HepG2 (cell line): ENCODE data around the gene DCTN3. TPM values are rescaled to one million over a fixed set of nuclear protein-coding genes. Genes with fewer than 3 reads are reported as not detected.

Source experiments
- ATAC-seq: fragments of 200-7000 bp; cut with Tn5 transposase; 3 replicates; pipeline ENCODE4 v1.9.1; 2020; ENCODE audit warnings: mild to moderate bottlenecking, moderate library complexity
- BruUV-seq: library from RNA; stranded (reverse); fragments of 400-500 nt; replicated peaks from 2 replicates; lab custom pipeline; 2021; lab: Mats Ljungman, UMichigan
- CTCF ChIA-PET: fragments of 300-600 bp; formaldehyde crosslinking; extraction: SDS; loops from one replicate; lab custom pipeline; 2021; ENCODE audit warnings: low total read pairs, inconsistent platforms, low intra/inter-chr PET ratio; lab: Yijun Ruan, JAX
- POLR2A ChIA-PET: fragments of 350-600 bp; sonication (Branson Sonifier 250); formaldehyde crosslinking; loops from one replicate; lab custom pipeline; 2020; ENCODE audit warnings: antibody characterized with exemption, inconsistent platforms; lab: Yijun Ruan, JAX
- DNase-seq: peaks from one replicate; pipeline ENCODE4 v3.0.0-alpha.2; 2015; ENCODE audit warnings: low spot score
- FAIRE-seq: peaks from 3 replicates; lab custom pipeline; 2011; peaks lifted over from hg19 to GRCh38; lab: Jason Lieb, UNC
- H2AFZ ChIP-seq: one replicate; pipeline ENCODE4 v1.6.1; 2011; ENCODE audit warnings: low read length, inconsistent platforms
- H3K27ac ChIP-seq: fragments of 300-600 bp; 3 replicates; pipeline ENCODE4 v1.8.0; 2011; ENCODE audit warnings: mixed run types, mild to moderate bottlenecking, mixed read lengths, low read length, inconsistent platforms; ENCODE audit not compliant: insufficient read depth; ENCODE audit errors: extremely low read length
- H3K27me3 ChIP-seq, 2 experiments: fragments of 200-600 bp in 1 of 2; 2 replicates in 1 of 2; 3 replicates in 1 of 2; pipeline versions ENCODE4 v1.6.0 to v1.8.0; 2011; ENCODE audit warnings: low read length in 2 of 2, mild to moderate bottlenecking in 2 of 2, moderate library complexity in 2 of 2, inconsistent platforms in 1 of 2; ENCODE audit not compliant: insufficient read depth in 2 of 2, control insufficient read depth in 1 of 2
- H3K36me3 ChIP-seq, 2 experiments: fragments of 200-600 bp in 1 of 2; replicated peaks in 1 of 2; 2 replicates in 1 of 2; 3 replicates in 1 of 2; pipeline versions ENCODE4 v1.5.1 to v1.8.0; 2011; ENCODE audit warnings: low read length in 2 of 2, inconsistent platforms in 1 of 2; ENCODE audit not compliant: insufficient read depth in 2 of 2, control insufficient read depth in 1 of 2
- H3K4me1 ChIP-seq: 2 replicates; pipeline ENCODE4 v1.5.1; 2012; ENCODE audit warnings: low read length, inconsistent platforms; ENCODE audit not compliant: insufficient read depth
- H3K4me2 ChIP-seq: 2 replicates; pipeline ENCODE4 v1.6.0; 2011; ENCODE audit warnings: low read depth, low read length, inconsistent platforms
- H3K4me3 ChIP-seq, 3 experiments: fragments of 200-600 bp in 1 of 3; sonication (generic), shearing (Covaris generic) in 1 of 3; replicated peaks in 1 of 3; 2 replicates each; pipeline ENCODE4 v1.5.1; 2011 to 2016; ENCODE audit warnings: low read length in 3 of 3, inconsistent platforms in 2 of 3, low read depth in 2 of 3, mild to moderate bottlenecking in 2 of 3, control low read depth in 1 of 3, mixed read lengths in 1 of 3; ENCODE audit not compliant: insufficient read depth in 1 of 3
- H3K79me2 ChIP-seq: one replicate; pipeline ENCODE4 v1.6.1; 2011; ENCODE audit warnings: low read length, inconsistent platforms; ENCODE audit not compliant: insufficient read depth
- H3K9ac ChIP-seq: 2 replicates; pipeline ENCODE4 v1.6.0; 2011; ENCODE audit warnings: mild to moderate bottlenecking, low read depth, low read length, inconsistent platforms; ENCODE audit not compliant: insufficient read depth
- H3K9me3 ChIP-seq: 2 replicates; pipeline ENCODE4 v1.5.1; 2012; ENCODE audit warnings: mild to moderate bottlenecking, low read length
- H4K20me1 ChIP-seq: 2 replicates; pipeline ENCODE4 v1.6.0; 2011; ENCODE audit warnings: inconsistent platforms, mild to moderate bottlenecking, low read length, moderate library complexity; ENCODE audit not compliant: insufficient read depth
- ARID2 ChIP-seq: sonication (generic); formaldehyde crosslinking; IDR thresholded peaks from 2 replicates; pipeline ENCODE4 v1.8.1; 2022; ENCODE audit warnings: mild to moderate bottlenecking, missing genetic modification reagents, borderline replicate concordance
- E2F2 ChIP-seq: sonication (generic); formaldehyde crosslinking; IDR thresholded peaks from 2 replicates; pipeline ENCODE4 v1.4.0; 2020; ENCODE audit warnings: missing genetic modification reagents, borderline replicate concordance
- KDM4B ChIP-seq: sonication (generic); formaldehyde crosslinking; IDR thresholded peaks from 2 replicates; pipeline ENCODE4 v1.4.0; 2020; ENCODE audit warnings: missing genetic modification reagents
- MIER2 ChIP-seq: IDR thresholded peaks from 2 replicates; pipeline ENCODE4 v1.6.1; 2016; ENCODE audit warnings: missing biosample characterization, missing genetic modification reagents
- MXI1 ChIP-seq: IDR thresholded peaks from 3 replicates; pipeline ENCODE4 v1.6.1; 2012; ENCODE audit warnings: low read depth, low read length, inconsistent platforms, borderline replicate concordance
- PRMT3 ChIP-seq: sonication (generic); formaldehyde crosslinking; IDR thresholded peaks from 2 replicates; pipeline ENCODE4 v1.8.1; 2022; ENCODE audit warnings: low read depth, mild to moderate bottlenecking, moderate library complexity, missing genetic modification reagents, borderline replicate concordance
- PTBP1 ChIP-seq: fragments of 200-400 bp; formaldehyde crosslinking; IDR thresholded peaks from 2 replicates; pipeline ENCODE4 v1.6.1; 2018; ENCODE audit warnings: low read length, low read depth; ENCODE audit not compliant: poor library complexity, severe bottlenecking
- SCMH1 ChIP-seq: sonication (generic); formaldehyde crosslinking; IDR thresholded peaks from 2 replicates; pipeline ENCODE4 v1.9.0; 2021; ENCODE audit warnings: missing genetic modification reagents, mild to moderate bottlenecking, borderline replicate concordance
- TGIF2 ChIP-seq: IDR thresholded peaks from 2 replicates; pipeline ENCODE4 v1.6.1; 2016; ENCODE audit warnings: control low read depth, missing compliant biosample characterization
- ZNF275 ChIP-seq: sonication (generic); formaldehyde crosslinking; IDR thresholded peaks from 2 replicates; pipeline ENCODE4 v1.8.0; 2022; ENCODE audit warnings: missing genetic modification reagents, mild to moderate bottlenecking, inconsistent platforms, borderline replicate concordance
- ZNF530 ChIP-seq: sonication (generic); formaldehyde crosslinking; IDR thresholded peaks from 2 replicates; pipeline ENCODE4 v1.5.0; 2020; ENCODE audit warnings: low read depth, mild to moderate bottlenecking, missing genetic modification reagents
- ZNF546 ChIP-seq: sonication (generic); formaldehyde crosslinking; conservative IDR thresholded peaks from 2 replicates; pipeline ENCODE4 v1.8.1; 2023; ENCODE audit warnings: mild to moderate bottlenecking, missing genetic modification reagents
- ZNF549 ChIP-seq: sonication (generic); formaldehyde crosslinking; IDR thresholded peaks from 2 replicates; pipeline ENCODE4 v1.5.0; 2020; ENCODE audit warnings: missing genetic modification reagents
- ZNF720 ChIP-seq: sonication (generic); formaldehyde crosslinking; IDR thresholded peaks from 2 replicates; pipeline ENCODE4 v1.4.0; 2020; ENCODE audit warnings: missing genetic modification reagents
- ZNF790 ChIP-seq: sonication (generic); formaldehyde crosslinking; IDR thresholded peaks from 2 replicates; pipeline ENCODE4 v1.8.0; 2022; ENCODE audit warnings: missing genetic modification reagents, mild to moderate bottlenecking, borderline replicate concordance
- ZNF879 ChIP-seq: sonication (generic); formaldehyde crosslinking; IDR thresholded peaks from 2 replicates; pipeline ENCODE4 v1.8.1; 2023; ENCODE audit warnings: missing genetic modification reagents
- WGBS: methylation state at CpG from one replicate; pipeline ENCODE4 v1.1.6; 2017; ENCODE audit warnings: low lambda C conversion rate; 5-methylcytosine and 5-hydroxymethylcytosine counted together
- in situ Hi-C: cut with HindIII; loops from 2 replicates; pipeline ENCODE4 v1.10.0; 2017; ENCODE audit warnings: low pct_unique_long_range_greater_than_20kb; ENCODE audit not compliant: extremely low pct_ligation_motif_present
- intact Hi-C: fragments of 100-400 bp; cut with micrococcal nuclease; formaldehyde crosslinking; loops from one replicate; pipeline ENCODE4 v1.10.0; 2022; ENCODE audit not compliant: unreplicated experiment
- polyA plus RNA-seq, 8 experiments: library from polyadenylated mRNA; depleted of rRNA in 3 of 8; stranded (reverse) in 7 of 8; unstranded in 1 of 8; fragments of >200 nt; fragmentation: Illumina TruSeq in 4 of 8; extraction: Trizol in 4 of 8; gene quantifications; 2 replicates each; pipeline versions ENCODE4 v1.2.1 to v1.2.3, GENCODE V29; 2011 to 2016; ENCODE audit warnings: low read depth in 4 of 8, missing spikeins in 1 of 8, mixed read lengths in 1 of 8; ENCODE audit not compliant: insufficient read depth in 1 of 8
- total RNA-seq, 5 experiments: library from RNA; depleted of rRNA; stranded (reverse); fragments of >200 nt; fragmentation: Illumina TruSeq; extraction: Trizol; gene quantifications; 2 replicates each; pipeline ENCODE4 v1.2.3, GENCODE V29; 2016; ENCODE audit warnings: low read depth in 1 of 5

The DCTN3 gene
- total and polyA plus RNA-seq, 2 of the 13 experiments (the other 11 are each of a cell fraction or from before 2014, with no cell fraction given), result 27.4 to 34.5 TPM

GRCh38 chr9:34580358-34580757 lies 39.9 kb downstream of the DCTN3 start:
- FAIRE-seq (no peak), ATAC-seq (no peak), DNase-seq (no peak)
- POLR2A ChIA-PET, result no interaction called here
- Histone ChIP-seq H4K20me1 (no peaks in the 10 kb centered on the region), H3K36me3 (no peaks in the 10 kb centered on the region), H3K4me2 (no peak overlapping the region), H3K9me3 (no peaks in the 10 kb centered on the region), H3K27me3 (peaks cover 12 to 75% of the 10 kb centered on the region in 2 experiments; a peak in 4 of 5 replicates), H3K9ac (no peak overlapping the region), H3K4me1 (no peaks in the 10 kb centered on the region), H3K4me3 (no peak overlapping the region), H2AFZ (no peak overlapping the region), H3K27ac (no peak overlapping the region), H3K79me2 (no peaks in the 10 kb centered on the region)
- 0% methylated on average over 2 of the region's 8 CpGs for WGBS
- in situ Hi-C loops (no loop called here), intact Hi-C loops (no loop called here)
- CTCF ChIA-PET, result no interaction called here
- no TSS peak for BruUV-seq
- TF ChIP-seq ZNF530 (CRISPR knock-in tag), result no peak
- TF ChIP-seq MIER2, result no peak
- no peak for TF ChIP-seq ZNF549 (CRISPR knock-in tag)
- no peak for TF ChIP-seq TGIF2

GRCh38 chr9:34579808-34580163 lies 40.5 kb downstream of the DCTN3 start:
- WGBS, result 31% methylated on average over 5 of the region's 5 CpGs
- peaks cover 14 to 73% of the 10 kb centered on the region in 2 experiments; a peak in 4 of 5 replicates for H3K27me3 ChIP-seq
- DNase-seq, result no peak
- no peak overlapping the region for H3K9ac ChIP-seq
- CTCF ChIA-PET, result no interaction called here
- H3K4me3 ChIP-seq, result no peak overlapping the region
- no peak overlapping the region for H3K27ac ChIP-seq
- intact Hi-C loops, result no loop called here
- no peaks in the 10 kb centered on the region for H3K9me3 ChIP-seq
- TF ChIP-seq ZNF275 (CRISPR knock-in tag) (no peak), MXI1 (no peak), PRMT3 (CRISPR knock-in tag) (no peak), PTBP1 (no peak), KDM4B (CRISPR knock-in tag) (no peak), SCMH1 (CRISPR knock-in tag) (no peak), ARID2 (CRISPR knock-in tag) (no peak), ZNF720 (CRISPR knock-in tag) (no peak), ZNF546 (CRISPR knock-in tag) (no peak), ZNF790 (CRISPR knock-in tag) (no peak), E2F2 (CRISPR knock-in tag) (no peak), ZNF879 (CRISPR knock-in tag) (no peak)
- no peaks in the 10 kb centered on the region for H3K4me1 ChIP-seq
- POLR2A ChIA-PET, result no interaction called here
- H3K79me2 ChIP-seq, result no peaks in the 10 kb centered on the region
- FAIRE-seq, result no peak
- no peaks in the 10 kb centered on the region for H4K20me1 ChIP-seq
- no peak overlapping the region for H2AFZ ChIP-seq
- H3K36me3 ChIP-seq, result no peaks in the 10 kb centered on the region
- no peak overlapping the region for H3K4me2 ChIP-seq
- no TSS peak for BruUV-seq
- in situ Hi-C loops, result no loop called here
- ATAC-seq, result no peak
